K562 (cell line): ENCODE measurements around the gene THOP1. TPM values are rescaled to one million over a fixed set of nuclear protein-coding genes. Genes with fewer than 3 reads are reported as not detected.

Source experiments
- ATF7 ChIP-seq: fragments of 450-650 bp; IDR thresholded peaks from 2 replicates; pipeline ENCODE4 v1.7.1; 2014; ENCODE audit warnings: mild to moderate bottlenecking, moderate library complexity
- BRF1 ChIP-seq: IDR thresholded peaks from 3 replicates; pipeline ENCODE4 v1.6.1; 2011; ENCODE audit warnings: borderline replicate concordance, mild to moderate bottlenecking; ENCODE audit not compliant: insufficient read length; ENCODE audit errors: extremely low read depth
- CREBBP ChIP-seq: IDR thresholded peaks from one replicate; pipeline ENCODE4 v1.6.1; 2012; ENCODE audit warnings: low read depth, mild to moderate bottlenecking, control low read depth, inconsistent platforms, low read length
- CTBP1 ChIP-seq: fragments of 450-650 bp; IDR thresholded peaks from 2 replicates; pipeline ENCODE4 v1.6.1; 2016; ENCODE audit warnings: borderline replicate concordance
- HNRNPH1 ChIP-seq: fragments of 200-400 bp; formaldehyde crosslinking; optimal IDR thresholded peaks from 2 replicates; pipeline ENCODE3; 2017; ENCODE audit warnings: low read depth, mild to moderate bottlenecking, low read length, moderate library complexity
- NCOR1 ChIP-seq: fragments of 450-650 bp; IDR thresholded peaks from 2 replicates; pipeline ENCODE4 v1.6.1; 2016; ENCODE audit warnings: mild to moderate bottlenecking, moderate library complexity
- NFYB ChIP-seq: IDR thresholded peaks from 2 replicates; pipeline ENCODE4 v1.6.1; 2011; ENCODE audit warnings: mild to moderate bottlenecking, moderate library complexity; ENCODE audit not compliant: insufficient read length; ENCODE audit errors: extremely low read depth
- NR2C1 ChIP-seq, 2 experiments: fragments of 450-650 bp; IDR thresholded peaks; 2 replicates each; pipeline ENCODE4 v1.6.1; 2017; ENCODE audit warnings: mild to moderate bottlenecking in 2 of 2, antibody characterized with exemption in 1 of 2, inconsistent platforms in 1 of 2, missing compliant biosample characterization in 1 of 2, missing genetic modification characterization in 1 of 2
- NUFIP1 ChIP-seq: fragments of 450-650 bp; IDR thresholded peaks from 2 replicates; pipeline ENCODE4 v1.6.1; 2018; ENCODE audit not compliant: partially characterized antibody
- TAL1 ChIP-seq: fragments of 450-650 bp; IDR thresholded peaks from 2 replicates; pipeline ENCODE4 v1.6.1; 2016; ENCODE audit warnings: mild to moderate bottlenecking
- polyA plus RNA-seq, 8 experiments: library from polyadenylated mRNA; depleted of rRNA in 4 of 8; stranded (reverse) in 5 of 8; unstranded in 3 of 8; fragments of >200 nt; fragmentation: Nextera tagmentation in 2 of 8; fragmentation: Illumina TruSeq in 1 of 8; extraction: Ambion mirVana in 2 of 8; extraction: Trizol in 1 of 8; gene quantifications; 2 replicates each; pipeline versions ENCODE4 v1.2.1 to v1.2.3, GENCODE V29; 2011 to 2014; ENCODE audit warnings: inconsistent platforms in 1 of 8, missing spikeins in 1 of 8
- total RNA-seq, 7 experiments: library from RNA; depleted of rRNA in 6 of 7; stranded (reverse); fragments of >200 nt in 6 of 7; fragmentation: Illumina TruSeq in 2 of 7; extraction: Trizol in 2 of 7; gene quantifications; 2 replicates each; pipeline versions ENCODE4 v1.2.1 to v1.2.3, GENCODE V29; 2011 to 2021; ENCODE audit warnings: low replicate concordance in 1 of 7
- TF ChIP-seq, protein P1 (sequence below), 2 experiments: IDR thresholded peaks in 1 of 2; conservative IDR thresholded peaks in 1 of 2; 2 replicates each; pipeline ENCODE4 v1.6.1; 2016; ENCODE audit warnings: low read depth in 2 of 2, mild to moderate bottlenecking in 1 of 2, missing compliant biosample characterization in 1 of 2, missing genetic modification characterization in 1 of 2, moderate library complexity in 1 of 2
- TF ChIP-seq, protein P2 (sequence below), 2 experiments: fragments of 450-650 bp in 1 of 2; IDR thresholded peaks; 2 replicates each; pipeline ENCODE4 v1.6.1; 2011 to 2017; ENCODE audit warnings: low read depth in 2 of 2, antibody characterized with exemption in 1 of 2, borderline replicate concordance in 1 of 2, low read length in 1 of 2, mild to moderate bottlenecking in 1 of 2, mixed read lengths in 1 of 2; ENCODE audit not compliant: control insufficient read depth in 1 of 2
- TF ChIP-seq, protein P3 (sequence below), 3 experiments: fragments of 200-800 bp in 1 of 3; fragments of 250-450 bp in 1 of 3; fragments of 450-650 bp in 1 of 3; sonication (Bioruptor Pico) in 1 of 3; sonication (Bioruptor generic) in 1 of 3; formaldehyde crosslinking in 1 of 3; IDR thresholded peaks; 2 replicates each; pipeline versions ENCODE4 v1.6.1 to v1.8.0; 2016 to 2022; ENCODE audit warnings: mild to moderate bottlenecking in 2 of 3, missing genetic modification characterization in 2 of 3, missing compliant biosample characterization in 1 of 3, moderate library complexity in 1 of 3

Gene THOP1
- total and polyA plus RNA-seq, 9 of the 15 experiments (the other 6 are each of a cell fraction or from before 2014, with no cell fraction given): 1.3 to 255 (median 96.1) TPM

DNA sequence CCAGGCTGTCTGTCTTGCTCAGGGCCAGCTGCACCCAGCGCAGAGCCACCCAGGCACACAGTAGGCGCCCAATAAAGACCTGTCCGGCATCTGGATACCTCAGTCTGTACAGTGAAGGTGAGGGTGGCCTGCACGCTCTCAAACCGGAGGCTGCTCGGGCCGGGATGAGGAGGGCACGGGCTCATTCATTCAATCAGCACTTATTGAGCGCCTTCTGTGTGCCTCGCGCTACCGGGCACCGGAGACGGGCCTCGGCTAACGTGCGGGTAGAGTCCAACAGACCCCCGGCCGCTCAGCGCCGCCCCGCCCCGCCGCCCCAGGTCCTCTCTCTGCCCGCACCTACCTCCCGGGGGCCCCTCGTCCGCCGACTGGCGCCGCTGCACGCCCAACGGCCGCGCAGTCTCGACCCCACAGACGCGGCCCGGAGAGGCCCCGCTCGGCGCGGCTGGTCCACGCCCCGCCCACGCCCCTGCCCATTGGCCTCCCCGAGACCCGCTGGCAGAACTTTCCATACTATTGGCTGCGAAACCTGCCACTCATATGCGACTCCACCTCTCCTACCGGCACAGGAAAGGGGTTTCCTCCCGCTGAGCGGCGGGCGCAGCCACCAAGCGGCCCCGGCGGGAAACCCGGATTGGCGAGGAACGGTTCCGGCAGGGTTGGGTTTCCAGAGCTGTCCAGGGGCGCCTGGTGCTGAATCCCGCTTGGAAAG lies 45.5 kb upstream of the THOP1 start, which contains the start of gene SLC39A3 (continued):
- TF ChIP-seq, protein P1, sequence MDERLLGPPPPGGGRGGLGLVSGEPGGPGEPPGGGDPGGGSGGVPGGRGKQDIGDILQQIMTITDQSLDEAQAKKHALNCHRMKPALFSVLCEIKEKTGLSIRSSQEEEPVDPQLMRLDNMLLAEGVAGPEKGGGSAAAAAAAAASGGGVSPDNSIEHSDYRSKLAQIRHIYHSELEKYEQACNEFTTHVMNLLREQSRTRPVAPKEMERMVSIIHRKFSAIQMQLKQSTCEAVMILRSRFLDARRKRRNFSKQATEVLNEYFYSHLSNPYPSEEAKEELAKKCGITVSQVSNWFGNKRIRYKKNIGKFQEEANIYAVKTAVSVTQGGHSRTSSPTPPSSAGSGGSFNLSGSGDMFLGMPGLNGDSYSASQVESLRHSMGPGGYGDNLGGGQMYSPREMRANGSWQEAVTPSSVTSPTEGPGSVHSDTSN (CRISPR knock-in tag; IDR thresholded peaks at IDR 0.05; ENCODE audit: low read depth): peak; percentile 95
- TF ChIP-seq, protein P1 (tag; conservative IDR thresholded peaks at IDR 0.05; ENCODE audit: low read depth): peak; percentile 97
- peak; percentile 48; the same call in 1 of the 2 replicates for TF ChIP-seq NR2C1 (IDR thresholded peaks at IDR 0.05)
- TF ChIP-seq NR2C1 (tag; IDR thresholded peaks at IDR 0.05): peak; percentile 88
- TF ChIP-seq, protein P2, sequence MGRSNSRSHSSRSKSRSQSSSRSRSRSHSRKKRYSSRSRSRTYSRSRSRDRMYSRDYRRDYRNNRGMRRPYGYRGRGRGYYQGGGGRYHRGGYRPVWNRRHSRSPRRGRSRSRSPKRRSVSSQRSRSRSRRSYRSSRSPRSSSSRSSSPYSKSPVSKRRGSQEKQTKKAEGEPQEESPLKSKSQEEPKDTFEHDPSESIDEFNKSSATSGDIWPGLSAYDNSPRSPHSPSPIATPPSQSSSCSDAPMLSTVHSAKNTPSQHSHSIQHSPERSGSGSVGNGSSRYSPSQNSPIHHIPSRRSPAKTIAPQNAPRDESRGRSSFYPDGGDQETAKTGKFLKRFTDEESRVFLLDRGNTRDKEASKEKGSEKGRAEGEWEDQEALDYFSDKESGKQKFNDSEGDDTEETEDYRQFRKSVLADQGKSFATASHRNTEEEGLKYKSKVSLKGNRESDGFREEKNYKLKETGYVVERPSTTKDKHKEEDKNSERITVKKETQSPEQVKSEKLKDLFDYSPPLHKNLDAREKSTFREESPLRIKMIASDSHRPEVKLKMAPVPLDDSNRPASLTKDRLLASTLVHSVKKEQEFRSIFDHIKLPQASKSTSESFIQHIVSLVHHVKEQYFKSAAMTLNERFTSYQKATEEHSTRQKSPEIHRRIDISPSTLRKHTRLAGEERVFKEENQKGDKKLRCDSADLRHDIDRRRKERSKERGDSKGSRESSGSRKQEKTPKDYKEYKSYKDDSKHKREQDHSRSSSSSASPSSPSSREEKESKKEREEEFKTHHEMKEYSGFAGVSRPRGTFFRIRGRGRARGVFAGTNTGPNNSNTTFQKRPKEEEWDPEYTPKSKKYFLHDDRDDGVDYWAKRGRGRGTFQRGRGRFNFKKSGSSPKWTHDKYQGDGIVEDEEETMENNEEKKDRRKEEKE (IDR thresholded peaks at IDR 0.05; ENCODE audit: borderline replicate concordance in 1 of 2, control insufficient read depth in 1 of 2, low read depth in 2 of 2, low read length in 1 of 2): peak in 1 of 2 experiments; percentile 97; a peak in 2 of 4 replicates
- peak; percentile 61 for TF ChIP-seq NFYB
- no peak for TF ChIP-seq NUFIP1
- TF ChIP-seq HNRNPH1: no peak
- TF ChIP-seq ATF7: peak; percentile 74
- no peak for TF ChIP-seq BRF1
- peak; percentile 52; the same call in 1 of the 2 replicates for TF ChIP-seq NCOR1
- TF ChIP-seq, protein P3, sequence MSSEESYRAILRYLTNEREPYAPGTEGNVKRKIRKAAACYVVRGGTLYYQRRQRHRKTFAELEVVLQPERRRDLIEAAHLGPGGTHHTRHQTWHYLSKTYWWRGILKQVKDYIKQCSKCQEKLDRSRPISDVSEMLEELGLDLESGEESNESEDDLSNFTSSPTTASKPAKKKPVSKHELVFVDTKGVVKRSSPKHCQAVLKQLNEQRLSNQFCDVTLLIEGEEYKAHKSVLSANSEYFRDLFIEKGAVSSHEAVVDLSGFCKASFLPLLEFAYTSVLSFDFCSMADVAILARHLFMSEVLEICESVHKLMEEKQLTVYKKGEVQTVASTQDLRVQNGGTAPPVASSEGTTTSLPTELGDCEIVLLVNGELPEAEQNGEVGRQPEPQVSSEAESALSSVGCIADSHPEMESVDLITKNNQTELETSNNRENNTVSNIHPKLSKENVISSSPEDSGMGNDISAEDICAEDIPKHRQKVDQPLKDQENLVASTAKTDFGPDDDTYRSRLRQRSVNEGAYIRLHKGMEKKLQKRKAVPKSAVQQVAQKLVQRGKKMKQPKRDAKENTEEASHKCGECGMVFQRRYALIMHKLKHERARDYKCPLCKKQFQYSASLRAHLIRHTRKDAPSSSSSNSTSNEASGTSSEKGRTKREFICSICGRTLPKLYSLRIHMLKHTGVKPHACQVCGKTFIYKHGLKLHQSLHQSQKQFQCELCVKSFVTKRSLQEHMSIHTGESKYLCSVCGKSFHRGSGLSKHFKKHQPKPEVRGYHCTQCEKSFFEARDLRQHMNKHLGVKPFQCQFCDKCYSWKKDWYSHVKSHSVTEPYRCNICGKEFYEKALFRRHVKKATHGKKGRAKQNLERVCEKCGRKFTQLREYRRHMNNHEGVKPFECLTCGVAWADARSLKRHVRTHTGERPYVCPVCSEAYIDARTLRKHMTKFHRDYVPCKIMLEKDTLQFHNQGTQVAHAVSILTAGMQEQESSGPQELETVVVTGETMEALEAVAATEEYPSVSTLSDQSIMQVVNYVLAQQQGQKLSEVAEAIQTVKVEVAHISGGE (CRISPR knock-in tag; IDR thresholded peaks at IDR 0.05): peak; percentile 98 to 99 (median 99)
- no peak for TF ChIP-seq TAL1
- no peak for TF ChIP-seq CREBBP
- peak; percentile 86 for TF ChIP-seq CTBP1
